Keratinocyte (primary cell): ENCODE results near the gene AQP9. TPM values are rescaled to one million over a fixed set of nuclear protein-coding genes. Genes with fewer than 3 reads are reported as not detected.

Experiments used
- DNase-seq: peaks from one replicate; pipeline ENCODE4 v3.0.0-alpha.2; 2011; ENCODE audit warnings: low read depth, missing footprints, low spot score
- FAIRE-seq: peaks from 2 replicates; lab custom pipeline; 2011; peaks lifted over from hg19 to GRCh38; lab: Jason Lieb, UNC
- H2AFZ ChIP-seq: 2 replicates; pipeline ENCODE4 v1.6.0; 2012; ENCODE audit warnings: low read length, control low read depth, inconsistent platforms; ENCODE audit not compliant: control insufficient read depth
- H3K27ac ChIP-seq: 2 replicates; pipeline ENCODE4 v1.5.1; 2011; ENCODE audit warnings: low read length; ENCODE audit not compliant: control insufficient read depth, insufficient read depth
- H3K27me3 ChIP-seq: 3 replicates; pipeline ENCODE4 v1.6.0; 2011; ENCODE audit warnings: low read length; ENCODE audit not compliant: control insufficient read depth, insufficient read depth; ENCODE audit errors: extremely low read depth
- H3K36me3 ChIP-seq, 2 experiments: 2 replicates in 1 of 2; 3 replicates in 1 of 2; pipeline ENCODE4 v1.5.1; 2011; ENCODE audit warnings: low read length in 2 of 2, mild to moderate bottlenecking in 1 of 2; ENCODE audit not compliant: control insufficient read depth in 2 of 2, insufficient read depth in 2 of 2; ENCODE audit errors: extremely low read depth in 1 of 2
- H3K4me1 ChIP-seq: 3 replicates; pipeline ENCODE4 v1.5.1; 2011; ENCODE audit warnings: low read length; ENCODE audit not compliant: control insufficient read depth, insufficient read depth; ENCODE audit errors: extremely low read depth
- H3K4me2 ChIP-seq: 3 replicates; pipeline ENCODE4 v1.6.0; 2011; ENCODE audit warnings: low read depth, low read length; ENCODE audit not compliant: control insufficient read depth, insufficient read depth; ENCODE audit errors: extremely low read depth
- H3K4me3 ChIP-seq, 3 experiments: fragments of 200-600 bp in 1 of 3; sonication (generic) in 1 of 3; 2 replicates in 2 of 3; 3 replicates in 1 of 3; pipeline ENCODE4 v1.5.1; 2011 to 2016; ENCODE audit warnings: low read length in 3 of 3, mild to moderate bottlenecking in 3 of 3, control low read depth in 2 of 3, inconsistent platforms in 1 of 3, low read depth in 1 of 3, mixed read lengths in 1 of 3, mixed run types in 1 of 3, moderate library complexity in 1 of 3; ENCODE audit not compliant: control insufficient read depth in 2 of 3, insufficient read depth in 2 of 3; ENCODE audit errors: extremely low read depth in 1 of 3
- H3K79me2 ChIP-seq: 2 replicates; pipeline ENCODE4 v1.6.0; 2012; ENCODE audit warnings: low read length; ENCODE audit not compliant: control insufficient read depth, insufficient read depth
- H3K9ac ChIP-seq: 3 replicates; pipeline ENCODE4 v1.6.0; 2011; ENCODE audit warnings: low read length; ENCODE audit not compliant: control insufficient read depth, insufficient read depth; ENCODE audit errors: extremely low read depth
- H3K9me1 ChIP-seq: 3 replicates; pipeline ENCODE4 v1.6.0; 2011; ENCODE audit warnings: low read length; ENCODE audit not compliant: control insufficient read depth, insufficient read depth; ENCODE audit errors: extremely low read depth
- H3K9me3 ChIP-seq: 2 replicates; pipeline ENCODE4 v1.5.1; 2012; ENCODE audit warnings: low read depth, low read length; ENCODE audit not compliant: control insufficient read depth
- H4K20me1 ChIP-seq: 3 replicates; pipeline ENCODE4 v1.6.0; 2011; ENCODE audit warnings: low read length; ENCODE audit not compliant: control insufficient read depth, insufficient read depth; ENCODE audit errors: extremely low read depth
- CTCF ChIP-seq, 3 experiments: IDR thresholded peaks in 1 of 3; conservative IDR thresholded peaks in 1 of 3; optimal IDR thresholded peaks in 1 of 3; 2 replicates in 2 of 3; 3 replicates in 1 of 3; pipeline versions ENCODE3 to v1.5.1; 2011; ENCODE audit warnings: low read length in 3 of 3, mild to moderate bottlenecking in 3 of 3, moderate library complexity in 2 of 3, control low read depth in 1 of 3, inconsistent platforms in 1 of 3; ENCODE audit not compliant: insufficient read depth in 2 of 3; ENCODE audit errors: extremely low read depth in 1 of 3
- EZH2 ChIP-seq: IDR thresholded peaks from one replicate; pipeline ENCODE4 v1.6.1; 2012; ENCODE audit warnings: inconsistent platforms, mild to moderate bottlenecking, low read length, moderate library complexity
- dilution Hi-C: fragments of 300-500 bp; cut with MboI; formaldehyde crosslinking; loops from one replicate; pipeline ENCODE4 v1.7.0; 2020; ENCODE audit warnings: low sequenced_read_pairs; ENCODE audit not compliant: extremely low pct_ligation_motif_present
- polyA plus RNA-seq, 5 experiments: library from polyadenylated mRNA; depleted of rRNA in 3 of 5; stranded (reverse) in 3 of 5; stranded (forward) in 1 of 5; unstranded in 1 of 5; fragments of >200 nt; gene quantifications; 1 replicate in 1 of 5; 2 replicates in 3 of 5; 3 replicates in 1 of 5; pipeline versions ENCODE4 v1.2.1 to v1.2.3, GENCODE V29; 2011 to 2012; ENCODE audit warnings: missing spikeins in 2 of 5, low read depth in 1 of 5, low replicate concordance in 1 of 5

Gene AQP9
- polyA plus RNA-seq, 1 donor (not counting 4 experiments of a cell fraction or from before 2014, with no cell fraction given), result 2.6 TPM

GRCh38 chr15:58161436-58161930 lies 23.3 kb downstream of the AQP9 start:
- no peak overlapping the region for H3K27ac ChIP-seq
- no peaks in the 10 kb centered on the region for H4K20me1 ChIP-seq
- FAIRE-seq, result no peak
- no peaks in the 10 kb centered on the region for H3K9me1 ChIP-seq
- no peaks in the 10 kb centered on the region for H3K4me1 ChIP-seq
- DNase-seq, result no peak
- H3K4me3 ChIP-seq, result no peak overlapping the region
- no peaks in the 10 kb centered on the region for H3K27me3 ChIP-seq
- no peak overlapping the region for H3K4me2 ChIP-seq
- H3K79me2 ChIP-seq, result no peaks in the 10 kb centered on the region
- no peak overlapping the region for H2AFZ ChIP-seq
- no peak for TF ChIP-seq EZH2
- no peak for TF ChIP-seq CTCF (optimal IDR thresholded peaks at IDR 0.05 in 1 of 3, IDR thresholded peaks at IDR 0.05 in 1 of 3, conservative IDR thresholded peaks at IDR 0.05 in 1 of 3; ENCODE audit: extremely low read depth in 1 of 3, insufficient read depth in 2 of 3, low read length in 3 of 3)
- no peak overlapping the region for H3K9ac ChIP-seq
- H3K9me3 ChIP-seq, result no peaks in the 10 kb centered on the region
- no peaks in the 10 kb centered on the region for H3K36me3 ChIP-seq
- dilution Hi-C loops, result no loop called here

- Histone ChIP-seq H3K79me2 (no peaks in the 10 kb centered on the region), H2AFZ (no peak overlapping the region), H3K4me3 (no peak overlapping the region), H3K36me3 (no peaks in the 10 kb centered on the region), H3K9me3 (no peaks in the 10 kb centered on the region), H3K27me3 (no peaks in the 10 kb centered on the region), H3K4me2 (no peak overlapping the region), H4K20me1 (no peaks in the 10 kb centered on the region), H3K4me1 (no peaks in the 10 kb centered on the region), H3K9ac (no peak overlapping the region), H3K27ac (no peak overlapping the region), H3K9me1 (no peaks in the 10 kb centered on the region)
- DNase-seq (no peak), FAIRE-seq (no peak)
- dilution Hi-C loops, result no loop called here
- TF ChIP-seq EZH2 (no peak), CTCF (optimal IDR thresholded peaks at IDR 0.05 in 1 of 3, IDR thresholded peaks at IDR 0.05 in 1 of 3, conservative IDR thresholded peaks at IDR 0.05 in 1 of 3; ENCODE audit: extremely low read depth in 1 of 3, insufficient read depth in 2 of 3, low read length in 3 of 3) (no peak)
Observed at GRCh38 chr15:58163985-58164384, 25.8 kb downstream of the AQP9 start.
